H1 (cell line): Measurements from ENCODE around the gene KLHL5. TPM values are rescaled to one million over a fixed set of nuclear protein-coding genes. Genes with fewer than 3 reads are reported as not detected.

Source experiments
- BACH1 ChIP-seq: IDR thresholded peaks from 2 replicates; pipeline ENCODE4 v1.6.1; 2012; ENCODE audit warnings: low read length, improper control_type of control experiment
- CBX8 ChIP-seq: fragments of 300-800, 300-1000 bp; sonication (generic); IDR thresholded peaks from 2 replicates; pipeline ENCODE4 v1.7.1; 2016; ENCODE audit warnings: low read depth, low read length, borderline replicate concordance
- CTBP2 ChIP-seq: IDR thresholded peaks from 2 replicates; pipeline ENCODE4 v1.7.0; 2011; ENCODE audit warnings: borderline replicate concordance, mild to moderate bottlenecking, moderate library complexity, mixed read lengths, low read length; ENCODE audit not compliant: insufficient read depth, insufficient read length
- EGR1 ChIP-seq: IDR thresholded peaks from 2 replicates; pipeline ENCODE4 v1.6.1; 2011; ENCODE audit warnings: low read depth, low read length, borderline replicate concordance
- MAFK ChIP-seq: IDR thresholded peaks from 2 replicates; pipeline ENCODE4 v1.6.1; 2012; ENCODE audit warnings: low read depth, mild to moderate bottlenecking, improper control_type of control experiment, low read length
- POU5F1 ChIP-seq: IDR thresholded peaks from 2 replicates; pipeline ENCODE4 v1.6.1; 2011; ENCODE audit warnings: low read depth, mild to moderate bottlenecking, low read length, moderate library complexity
- RAD21 ChIP-seq, 2 experiments: IDR thresholded peaks in 1 of 2; conservative IDR thresholded peaks in 1 of 2; 2 replicates each; pipeline ENCODE4 v1.6.1; 2011; ENCODE audit warnings: low read depth in 2 of 2, low read length in 2 of 2, improper control_type of control experiment in 1 of 2, inconsistent platforms in 1 of 2, mild to moderate bottlenecking in 1 of 2, moderate library complexity in 1 of 2
- SIN3A ChIP-seq, 2 experiments: IDR thresholded peaks in 1 of 2; conservative IDR thresholded peaks in 1 of 2; 2 replicates each; pipeline ENCODE4 v1.6.1; 2011 to 2012; ENCODE audit warnings: low read length in 2 of 2, improper control_type of control experiment in 1 of 2, low read depth in 1 of 2, mild to moderate bottlenecking in 1 of 2
- SIX5 ChIP-seq: IDR thresholded peaks from 2 replicates; pipeline ENCODE4 v1.6.1; 2011; ENCODE audit warnings: mild to moderate bottlenecking, low read depth, low read length
- TCF12 ChIP-seq: IDR thresholded peaks from 2 replicates; pipeline ENCODE4 v1.6.1; 2011; ENCODE audit warnings: low read depth, mild to moderate bottlenecking, low read length
- ZNF274 ChIP-seq: IDR thresholded peaks from 2 replicates; pipeline ENCODE4 v1.7.0; 2012; ENCODE audit warnings: low read length, borderline replicate concordance; ENCODE audit errors: extremely low read depth
- polyA plus RNA-seq, 7 experiments: library from polyadenylated mRNA; depleted of rRNA in 3 of 7; stranded (reverse) in 5 of 7; unstranded in 2 of 7; fragments of >200 nt in 5 of 7; fragments of 200-250 nt in 2 of 7; gene quantifications; 1 replicate in 5 of 7; 2 replicates in 1 of 7; 4 replicates in 1 of 7; pipeline versions ENCODE4 v1.2.1 to v1.2.3, GENCODE V29; 2011 to 2013; ENCODE audit warnings: missing spikeins in 2 of 7, mixed read lengths in 2 of 7
- total RNA-seq: library from RNA; stranded (reverse); fragmentation: NEBNext Ultra II Directional; extraction: Animal tissue kit (Norgen Biotek cat#: 25700); gene quantifications from 2 replicates; pipeline ENCODE4 v1.2.1, GENCODE V29; 2021

Gene KLHL5
- total and polyA plus RNA-seq, 2 of the 8 experiments (the other 6 are each of a cell fraction or from before 2014, with no cell fraction given) = 13.0 to 23.6 TPM

- no peak for TF ChIP-seq SIN3A (conservative IDR thresholded peaks at IDR 0.05 in 1 of 2, IDR thresholded peaks at IDR 0.05 in 1 of 2; ENCODE audit: low read depth in 1 of 2, low read length in 2 of 2)
- TF ChIP-seq EGR1 = 0 out of 2 replicates have a peak, but pooled peaks have one; percentile 3
- TF ChIP-seq BACH1 = no peak
- TF ChIP-seq MAFK = no peak
- no peak for TF ChIP-seq ZNF274
- no peak for TF ChIP-seq CBX8
- TF ChIP-seq TCF12 = 0 out of 2 replicates have a peak, but pooled peaks have one; percentile 10
- TF ChIP-seq CTBP2 = no peak
- peak; percentile 14 to 25; a peak in 3 of 4 replicates for TF ChIP-seq RAD21 (IDR thresholded peaks at IDR 0.05 in 1 of 2, conservative IDR thresholded peaks at IDR 0.05 in 1 of 2; ENCODE audit: low read depth in 2 of 2, low read length in 2 of 2)
- TF ChIP-seq POU5F1 = no peak
- no peak for TF ChIP-seq SIX5
These were observed 17.6 kb upstream of the KLHL5 start (continued) for GRCh38 chr4:39044364-39044955.
